Activated naive CD8-positive, alpha-beta T cell treated with anti-CD3 and anti-CD28 coated beads, Interleukin-2, amount 50 U/mL, for 16 hours (primary cell): Measurements from ENCODE around the gene NKAIN1.

Experiments
- DNase-seq: peaks from one replicate; pipeline ENCODE4 v3.0.0-alpha.2; 2020; ENCODE audit warnings: low read depth, low spot score

The NKAIN1 gene

DNA sequence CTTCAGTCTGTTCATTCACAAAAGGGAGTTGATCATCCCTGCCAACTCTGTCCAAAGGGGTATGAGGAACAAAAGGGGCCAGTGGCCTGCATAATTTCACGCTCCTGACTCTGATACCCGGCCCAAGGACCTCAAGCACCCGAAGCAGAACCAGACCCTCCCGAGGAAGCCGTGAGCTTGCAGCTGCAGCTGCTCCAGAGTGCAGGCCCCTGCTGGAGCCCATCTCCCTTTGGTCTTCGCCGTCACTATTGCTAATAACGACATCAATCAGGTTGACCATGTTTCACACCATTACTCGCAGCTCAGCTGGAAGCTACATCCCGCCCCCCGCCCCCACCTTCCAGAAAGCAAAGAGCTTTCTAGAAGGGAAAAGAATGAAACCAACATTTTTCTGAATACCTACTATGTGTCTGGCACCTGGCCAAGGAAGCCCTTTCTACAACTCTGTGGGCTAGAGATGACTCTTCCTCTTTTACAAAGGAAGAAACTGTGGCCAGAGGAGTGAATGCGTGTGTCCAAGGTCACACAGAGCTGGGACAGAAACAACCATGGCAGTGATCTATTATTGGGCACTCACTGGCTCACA is 5.5 kb downstream of the NKAIN1 start:
- no peak for DNase-seq

DNA sequence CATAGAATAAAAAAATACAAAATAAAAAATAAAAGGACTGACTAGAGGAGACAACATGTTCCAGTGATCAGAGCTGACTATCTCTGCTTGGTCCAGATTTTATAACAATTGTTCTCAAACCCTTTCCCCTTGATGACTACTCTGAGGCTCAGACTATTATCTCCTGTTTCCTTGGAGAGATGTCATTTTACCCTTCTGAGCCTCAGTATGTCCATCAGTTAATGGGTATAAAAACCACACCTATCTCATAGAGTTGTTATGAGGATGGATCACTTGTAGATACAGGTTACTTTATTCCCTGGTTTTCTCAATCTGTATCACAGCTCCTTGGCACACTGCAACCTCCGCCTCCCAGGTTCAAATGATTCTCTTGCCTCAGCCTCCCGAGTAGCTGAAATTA is 7.0 kb downstream of the NKAIN1 start:
- DNase-seq = no peak

DNA sequence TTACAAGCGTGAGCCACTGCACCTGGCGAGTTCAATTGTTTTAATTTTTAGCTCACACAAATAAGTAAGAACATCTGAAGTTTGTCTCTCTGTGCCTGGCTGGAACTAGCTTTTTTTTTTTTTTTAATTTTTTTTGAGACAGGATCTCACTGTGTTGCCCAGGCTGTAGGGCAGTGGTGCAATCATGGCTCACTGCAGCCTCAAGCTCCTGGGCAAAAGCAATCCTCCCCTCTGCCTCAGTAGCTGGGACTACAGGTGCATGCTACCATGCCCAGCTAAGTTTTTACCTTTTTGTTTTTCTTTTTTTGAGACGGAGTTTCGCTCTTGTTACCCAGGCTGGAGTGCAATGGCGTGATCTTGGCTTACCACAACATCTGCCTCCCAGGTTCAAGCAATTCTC is 7.9 kb downstream of the NKAIN1 start:
- DNase-seq = no peak

DNA sequence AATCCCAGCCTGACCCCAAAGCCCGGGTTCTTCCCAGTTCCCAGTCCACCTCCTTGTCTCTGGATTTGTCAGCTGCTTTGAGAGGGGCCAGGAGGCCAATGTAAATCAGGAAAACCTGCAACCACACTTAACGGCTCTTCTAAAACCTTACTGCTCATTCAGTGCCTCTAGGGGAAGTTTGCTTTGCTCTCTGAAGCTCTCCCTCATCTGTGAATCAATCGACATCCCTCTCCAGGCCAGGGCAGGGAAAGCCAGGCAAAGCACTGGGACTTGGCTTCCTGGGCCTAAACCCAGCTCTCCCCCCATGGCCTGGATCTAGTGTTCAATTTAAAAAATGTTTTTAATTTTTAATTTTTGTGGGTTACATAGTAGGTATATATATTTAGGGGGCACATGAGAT is 9.3 kb downstream of the NKAIN1 start:
- no peak for DNase-seq

- DNase-seq = no peak
Observed at GRCh38 chr1:31228986-31229385, 10.7 kb downstream of the NKAIN1 start.

GRCh38 chr1:31227891-31228568 is 11.7 kb downstream of the NKAIN1 start:
- no peak for DNase-seq

- DNase-seq = no peak
Observed at GRCh38 chr1:31224068-31224467, 15.6 kb downstream of the NKAIN1 start.

- no peak for DNase-seq
Observed at GRCh38 chr1:31222176-31222575, 17.5 kb downstream of the NKAIN1 start.

GRCh38 chr1:31221072-31221471 is 18.6 kb downstream of the NKAIN1 start:
- DNase-seq = no peak

- no peak for DNase-seq
Observed at GRCh38 chr1:31219489-31219888, 20.2 kb downstream of the NKAIN1 start.

DNA sequence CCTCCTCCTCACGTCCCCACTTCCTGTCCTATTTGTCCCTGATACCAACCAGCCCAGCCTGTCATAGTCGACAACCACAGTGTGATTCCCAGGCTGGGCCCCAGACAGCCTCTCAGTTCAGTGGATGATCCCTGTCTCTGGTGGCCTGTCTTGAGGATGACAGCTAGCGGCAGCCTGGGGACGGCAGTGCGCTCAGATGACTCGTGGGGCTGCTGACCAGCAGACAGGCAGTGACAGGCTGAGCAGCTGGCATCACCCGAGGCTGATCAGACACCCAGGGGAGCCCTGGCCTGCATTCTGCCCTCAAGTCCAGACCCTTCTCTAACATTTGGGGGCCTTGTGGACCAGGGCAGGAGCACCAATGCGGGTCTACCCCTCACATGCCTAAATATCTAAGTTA is 21.0 kb downstream of the NKAIN1 start:
- no peak for DNase-seq

DNA sequence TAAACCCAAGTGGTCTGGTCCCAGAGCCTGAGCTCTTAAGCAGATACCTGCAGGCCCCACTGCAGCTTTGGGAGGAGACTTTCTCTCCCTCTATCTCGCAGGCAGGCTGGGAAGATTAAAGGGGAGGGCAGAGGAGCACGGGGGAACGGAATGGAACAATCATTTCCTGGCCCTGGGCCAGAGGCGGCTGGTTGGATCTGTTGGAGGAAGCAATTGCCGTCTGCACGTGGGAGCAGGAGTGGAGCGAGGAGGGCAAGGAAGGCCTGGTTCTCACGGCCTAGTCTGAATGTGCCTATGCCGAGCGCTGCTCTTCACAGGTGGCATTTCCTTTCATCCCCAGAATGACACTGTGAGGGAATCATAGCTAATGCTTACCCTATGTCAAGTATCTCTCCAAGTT is 23.7 kb downstream of the NKAIN1 start:
- DNase-seq = no peak

DNA sequence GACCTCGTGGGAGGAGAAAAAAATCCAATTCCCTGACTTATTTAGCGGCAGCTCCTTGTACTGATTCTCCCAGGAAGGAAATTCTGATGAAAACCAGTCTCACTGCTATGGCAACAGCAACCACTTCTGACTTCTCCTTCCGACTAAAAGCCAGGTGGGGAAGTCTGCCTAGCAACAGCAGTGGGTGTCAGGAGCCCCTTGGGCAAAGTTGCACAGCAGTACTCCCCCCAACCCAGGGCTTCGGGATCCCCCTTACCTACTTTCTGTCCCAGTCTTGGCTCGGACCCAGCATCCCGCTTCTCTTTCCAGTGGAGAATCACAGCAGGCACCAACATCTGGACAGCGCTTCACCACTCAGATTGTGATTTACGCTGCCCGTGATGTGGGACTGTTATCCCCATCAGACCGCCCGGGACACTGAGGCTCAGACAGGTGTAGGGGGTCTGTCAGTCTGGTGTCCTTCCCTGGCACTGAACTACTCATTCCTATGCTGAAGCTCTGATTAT is 24.6 kb downstream of the NKAIN1 start:
- DNase-seq = no peak

DNA sequence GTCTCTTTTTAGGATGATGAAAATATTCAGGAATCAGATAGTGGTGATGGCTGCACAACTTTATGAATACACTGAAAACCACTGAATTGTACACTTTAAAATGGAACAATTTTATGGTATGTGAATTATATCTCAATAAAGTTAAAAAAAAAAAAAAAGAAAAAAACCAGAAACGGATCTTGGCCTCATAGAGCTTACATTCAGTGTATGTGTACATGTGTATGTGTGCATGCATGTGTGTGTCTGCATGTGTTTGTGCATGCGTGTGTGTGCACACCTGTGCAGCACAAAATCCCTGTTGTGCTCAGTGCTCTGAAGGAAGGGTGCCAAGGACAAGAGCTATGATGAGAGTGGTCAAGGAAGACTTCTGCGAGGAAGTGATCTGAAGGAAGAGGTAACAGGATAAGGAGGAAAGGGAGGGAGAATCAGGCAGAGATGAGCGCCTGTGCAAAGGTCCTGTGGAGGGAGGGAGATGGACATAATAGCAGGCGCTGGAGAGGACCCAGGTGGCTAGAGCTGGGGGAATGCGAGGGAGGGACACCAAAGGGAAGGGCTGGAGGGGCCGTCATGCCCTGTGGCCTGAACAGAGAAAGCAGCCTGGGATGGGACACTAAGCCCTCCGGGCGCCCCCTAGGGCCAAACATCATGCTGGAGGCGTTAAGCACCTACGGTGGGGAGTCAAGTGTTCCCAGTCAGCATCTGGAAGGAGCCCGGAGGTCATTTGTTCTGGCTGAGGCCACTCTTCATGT is 25.2 kb downstream of the NKAIN1 start:
- no peak for DNase-seq

DNA sequence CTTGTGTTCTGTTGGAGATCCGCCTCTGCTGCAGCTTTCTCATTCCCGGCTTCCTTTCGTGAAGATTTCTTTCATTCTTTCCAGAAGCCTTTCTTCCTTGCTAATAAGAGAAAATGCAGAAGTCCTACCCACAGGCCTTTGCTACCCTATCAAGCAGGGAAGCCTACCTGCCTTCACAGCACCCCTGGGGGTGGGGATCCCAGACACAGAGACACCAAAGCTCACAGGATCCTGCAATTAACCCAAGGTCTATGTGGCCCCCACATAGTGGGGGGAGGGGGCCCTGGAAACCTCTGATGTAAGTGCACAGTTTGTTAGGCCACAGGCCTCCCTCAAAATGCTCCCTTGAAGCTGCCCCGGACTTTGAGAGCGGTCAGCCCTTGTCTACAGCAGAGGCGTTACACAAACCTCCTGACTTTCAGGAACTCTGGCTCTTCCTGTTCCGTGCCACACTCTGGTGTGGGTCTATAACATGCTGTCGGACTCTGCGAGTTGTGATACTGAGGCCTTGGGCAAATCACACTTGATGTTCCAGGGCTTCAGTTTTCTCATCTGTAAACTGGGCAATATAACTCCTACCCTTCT is 31.2 kb downstream of the NKAIN1 start:
- no peak for DNase-seq

- DNase-seq = no peak
Observed at GRCh38 chr1:31207569-31207968, 32.1 kb downstream of the NKAIN1 start.

GRCh38 chr1:31207046-31207445 is 32.6 kb downstream of the NKAIN1 start:
- no peak for DNase-seq

GRCh38 chr1:31203215-31203614 is 36.5 kb downstream of the NKAIN1 start:
- no peak for DNase-seq

DNA sequence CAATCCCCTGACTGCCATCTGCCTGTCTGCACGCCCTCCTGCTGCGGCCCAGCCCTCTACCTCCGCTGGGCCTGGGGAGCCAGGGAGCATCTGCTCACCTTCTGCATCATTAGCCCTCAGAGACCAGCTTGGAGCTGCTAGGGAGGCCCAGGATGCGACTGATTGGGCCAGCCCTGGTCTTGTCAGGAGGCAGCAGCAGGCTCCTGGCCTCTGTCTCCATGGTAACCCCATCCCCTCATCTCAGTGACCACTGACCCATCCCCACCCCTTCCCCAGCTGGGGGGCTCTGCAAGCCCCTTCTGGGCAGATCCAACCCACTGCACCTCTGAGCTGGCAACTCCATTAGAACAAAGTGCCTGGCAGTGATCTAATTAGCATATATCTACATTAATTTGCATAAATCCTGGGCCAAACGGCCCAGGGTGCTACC is 37.7 kb downstream of the NKAIN1 start:
- no peak for DNase-seq

GRCh38 chr1:31199949-31200348 is 39.7 kb downstream of the NKAIN1 start:
- no peak for DNase-seq

- no peak for DNase-seq
Observed at GRCh38 chr1:31199236-31199790, 40.4 kb downstream of the NKAIN1 start.

GRCh38 chr1:31198600-31198999 is 41.1 kb downstream of the NKAIN1 start:
- no peak for DNase-seq
